GM19043 (cell line): ENCODE measurements around the gene AOC1.

Experiments used
- ATAC-seq: cut with Tn5 transposase; IDR thresholded peaks from one replicate; pipeline ENCODE4 v1.9.1; 2021; ENCODE audit warnings: low read depth; ENCODE audit not compliant: unreplicated experiment

The AOC1 gene

DNA sequence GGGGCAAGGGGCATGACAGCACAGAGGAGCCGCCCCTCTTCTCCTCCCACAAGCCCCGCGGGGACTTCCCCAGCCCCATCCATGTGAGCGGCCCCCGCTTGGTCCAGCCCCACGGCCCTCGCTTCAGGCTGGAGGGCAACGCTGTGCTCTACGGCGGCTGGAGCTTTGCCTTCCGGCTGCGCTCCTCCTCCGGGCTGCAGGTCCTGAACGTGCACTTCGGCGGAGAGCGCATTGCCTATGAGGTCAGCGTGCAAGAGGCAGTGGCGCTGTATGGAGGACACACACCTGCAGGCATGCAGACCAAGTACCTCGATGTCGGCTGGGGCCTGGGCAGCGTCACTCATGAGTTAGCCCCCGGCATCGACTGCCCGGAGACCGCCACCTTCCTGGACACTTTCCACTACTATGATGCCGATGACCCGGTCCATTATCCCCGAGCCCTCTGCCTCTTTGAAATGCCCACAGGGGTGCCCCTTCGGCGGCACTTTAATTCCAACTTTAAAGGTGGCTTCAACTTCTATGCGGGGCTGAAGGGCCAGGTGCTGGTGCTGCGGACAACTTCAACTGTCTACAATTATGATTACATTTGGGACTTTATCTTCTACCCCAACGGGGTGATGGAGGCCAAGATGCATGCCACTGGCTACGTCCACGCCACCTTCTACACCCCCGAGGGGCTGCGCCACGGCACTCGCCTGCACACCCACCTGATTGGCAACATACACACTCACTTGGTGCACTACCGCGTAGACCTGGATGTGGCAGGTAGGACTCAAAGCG is 5.1 kb downstream of the AOC1 start:
- ATAC-seq = no peak

DNA sequence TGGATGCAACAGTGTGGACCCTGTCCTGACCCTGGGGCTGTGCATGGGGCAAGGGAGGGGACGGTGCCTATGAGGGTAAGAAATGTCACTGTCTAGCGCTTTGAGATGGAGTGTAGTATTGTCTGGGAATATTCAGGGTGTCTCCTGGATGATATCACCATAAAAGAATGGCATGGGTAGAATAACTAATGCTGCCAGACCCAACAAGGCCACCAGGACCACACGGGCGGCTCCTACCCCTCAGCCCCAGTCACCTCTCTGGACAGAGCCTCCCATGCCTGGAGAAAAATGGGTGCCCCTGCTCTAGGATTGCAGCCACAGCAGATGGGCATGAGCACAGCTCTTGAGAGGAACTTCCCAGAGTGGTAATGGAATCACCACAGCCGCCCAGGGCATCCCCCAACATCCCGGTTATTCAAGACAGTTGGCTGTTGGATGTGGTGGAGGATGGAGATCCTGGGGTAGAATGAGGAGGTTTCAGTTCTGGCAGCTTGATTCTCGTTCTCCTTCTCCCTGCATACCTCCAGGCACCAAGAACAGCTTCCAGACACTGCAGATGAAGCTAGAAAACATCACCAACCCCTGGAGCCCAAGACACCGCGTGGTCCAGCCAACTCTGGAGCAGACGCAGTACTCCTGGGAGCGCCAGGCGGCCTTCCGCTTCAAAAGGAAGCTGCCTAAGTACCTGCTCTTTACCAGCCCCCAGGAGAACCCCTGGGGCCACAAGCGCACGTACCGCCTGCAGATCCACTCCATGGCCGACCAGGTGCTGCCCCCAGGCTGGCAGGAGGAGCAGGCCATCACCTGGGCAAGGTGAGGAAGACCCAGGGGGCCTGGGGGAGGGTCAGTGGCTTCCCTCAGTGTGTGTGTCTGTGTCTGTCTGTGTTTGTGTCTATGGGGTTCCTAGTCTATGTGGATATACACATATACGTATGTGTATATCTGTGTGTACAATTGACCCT is 6.2 kb downstream of the AOC1 start:
- no peak for ATAC-seq

GRCh38 chr7:150860291-150860977 is 8.1 kb downstream of the AOC1 start:
- no peak for ATAC-seq

- ATAC-seq = no peak
Observed at GRCh38 chr7:150860978-150861295, 8.6 kb downstream of the AOC1 start.

DNA sequence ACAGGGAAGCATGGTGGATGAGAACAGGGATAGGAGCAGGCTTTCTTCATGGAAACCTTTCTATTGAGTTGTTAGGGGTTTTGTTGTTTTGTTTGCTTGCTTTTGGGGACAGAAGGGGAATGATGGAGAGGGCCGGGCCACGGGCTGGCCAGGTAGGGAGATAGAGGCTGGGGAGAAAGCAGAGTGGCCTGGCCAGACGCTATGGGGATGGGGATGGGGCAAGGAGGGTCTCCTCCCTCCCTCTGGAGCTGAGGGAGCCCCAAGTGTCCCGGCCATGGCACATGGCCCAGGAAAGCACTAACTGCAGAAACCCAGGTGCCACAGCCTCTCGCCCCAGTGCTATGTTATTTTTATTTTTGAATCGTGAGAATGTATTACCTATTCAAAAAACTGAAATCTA is 10.0 kb downstream of the AOC1 start:
- no peak for ATAC-seq

GRCh38 chr7:150863946-150864345 is 11.6 kb downstream of the AOC1 start:
- no peak for ATAC-seq

GRCh38 chr7:150866932-150867564 is 14.7 kb downstream of the AOC1 start:
- ATAC-seq = no peak

GRCh38 chr7:150867605-150868004 is 15.3 kb downstream of the AOC1 start:
- no peak for ATAC-seq

DNA sequence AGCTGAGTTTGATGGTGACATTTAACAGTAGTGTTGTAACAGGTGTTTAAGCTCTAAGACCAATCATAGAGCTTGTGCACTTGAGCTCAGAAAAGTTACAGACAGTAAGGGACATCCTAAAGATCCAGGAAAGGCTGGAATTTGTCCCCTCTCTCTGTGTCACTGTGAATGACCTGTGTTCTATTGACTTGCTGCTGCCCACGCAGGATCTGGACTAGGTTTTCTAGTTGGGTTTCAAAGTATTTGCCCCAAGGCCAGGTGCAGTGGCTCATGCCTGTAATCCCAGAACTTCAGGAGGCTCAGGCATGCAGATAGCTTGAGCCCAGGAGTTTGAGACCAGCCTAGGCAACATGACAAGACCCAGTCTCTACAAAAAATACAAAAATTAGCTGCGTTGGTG is 17.1 kb downstream of the AOC1 start:
- no peak for ATAC-seq

DNA sequence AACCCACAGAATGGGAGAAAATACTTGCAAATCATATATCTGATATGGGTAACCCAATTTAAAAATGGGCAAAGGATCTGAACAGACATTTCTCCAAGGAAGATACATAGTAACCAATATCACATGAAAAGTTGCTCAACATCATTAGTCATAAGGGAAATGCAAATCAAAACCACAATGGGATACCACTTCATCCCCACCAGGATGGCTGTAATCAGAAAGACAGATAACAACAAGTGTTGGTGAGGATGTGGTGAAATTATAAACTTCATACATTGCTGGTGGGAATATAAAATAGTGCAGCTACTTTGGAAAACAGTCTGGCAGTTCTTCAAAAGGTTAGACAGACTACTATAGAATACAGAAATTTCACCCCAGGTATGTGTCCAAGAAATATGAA is 19.3 kb downstream of the AOC1 start:
- no peak for ATAC-seq

DNA sequence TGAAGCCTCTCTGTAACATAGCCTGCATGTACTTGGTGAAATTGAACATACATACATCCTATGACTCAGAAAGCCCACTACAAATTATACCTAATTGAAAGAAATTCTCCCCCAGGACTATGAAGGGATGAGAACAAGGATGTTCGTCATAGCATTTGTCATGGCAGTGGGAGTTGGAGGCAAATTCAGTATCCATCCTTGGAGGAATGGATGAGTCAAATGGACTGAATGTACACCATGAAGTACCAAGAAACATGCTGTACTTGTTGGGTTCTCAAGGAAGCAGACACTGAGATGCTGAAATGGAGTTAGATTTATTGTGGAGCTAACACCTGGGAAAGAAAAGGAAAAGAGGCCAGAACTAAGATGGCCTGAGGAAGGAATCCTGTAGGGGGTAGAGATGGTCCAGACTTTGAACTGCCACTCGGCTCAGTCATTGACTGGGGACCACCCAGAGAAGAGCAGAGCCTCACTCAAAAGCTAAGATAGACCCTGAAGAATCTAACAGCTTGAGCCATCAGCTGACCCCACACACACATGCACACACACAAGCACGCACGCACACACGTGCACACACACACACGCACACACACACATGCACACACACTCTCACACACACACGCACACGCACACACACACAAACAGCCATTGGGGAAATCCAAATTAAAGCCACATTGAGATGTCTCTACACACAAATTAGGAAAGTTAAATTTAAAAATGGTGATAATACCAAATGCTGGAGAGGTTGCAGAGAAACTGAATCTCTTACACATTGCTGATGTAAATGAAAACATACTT is 22.3 kb downstream of the AOC1 start:
- ATAC-seq = no peak

- ATAC-seq = no peak
Observed at GRCh38 chr7:150875791-150876190, 23.5 kb downstream of the AOC1 start.

DNA sequence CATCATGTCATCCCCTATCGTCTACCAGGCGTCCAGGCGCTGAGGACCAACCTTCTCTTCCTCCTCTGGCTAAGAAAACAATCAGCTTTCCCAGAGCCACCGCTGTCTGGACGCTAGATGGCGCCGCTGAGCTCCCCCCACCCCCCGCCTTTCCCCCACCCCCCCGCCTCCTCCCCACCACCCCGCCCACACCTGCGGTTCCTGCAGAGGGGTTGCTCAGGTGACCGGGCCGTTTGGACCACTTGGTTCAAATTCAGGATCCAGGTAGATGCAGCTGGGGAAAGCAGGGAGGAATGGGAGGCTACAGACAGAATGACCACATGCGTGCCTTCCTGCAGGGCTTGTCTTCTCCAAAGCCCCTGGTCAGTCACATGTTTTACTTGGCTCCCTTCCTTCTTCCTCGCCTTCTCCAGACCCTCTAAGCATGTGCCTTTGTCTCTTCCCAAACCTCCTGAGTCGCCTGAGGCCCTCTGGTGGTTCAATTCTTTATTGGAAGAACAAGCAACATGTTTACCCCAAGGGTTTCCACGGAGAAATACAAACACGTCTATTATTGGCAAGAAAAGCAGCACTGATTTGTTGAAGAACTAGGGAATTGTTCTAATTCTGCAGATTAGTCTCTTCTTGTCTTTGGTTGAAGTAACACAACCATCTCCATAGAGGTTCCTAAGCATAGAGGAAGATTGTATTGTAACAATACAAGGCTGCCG is 24.7 kb downstream of the AOC1 start:
- ATAC-seq = no peak

DNA sequence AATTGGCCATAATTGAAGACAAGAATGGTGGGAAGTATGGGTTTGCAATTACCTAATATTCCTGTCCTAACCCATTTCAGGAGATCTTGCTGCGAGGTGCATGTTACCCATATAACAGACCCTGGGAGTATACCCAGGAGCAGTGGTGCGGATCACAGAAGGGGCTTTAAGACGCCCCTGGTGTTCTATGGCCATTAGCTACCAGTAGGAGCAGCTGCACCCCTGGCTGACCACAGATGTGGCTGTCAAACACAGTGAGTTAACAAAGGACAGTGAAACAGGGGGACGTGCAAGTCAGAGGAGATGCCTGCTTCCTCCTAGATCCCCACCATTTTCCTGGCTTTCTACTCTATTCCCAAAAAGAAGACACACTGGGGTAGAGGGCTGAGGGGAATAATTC is 25.2 kb downstream of the AOC1 start:
- no peak for ATAC-seq

- no peak for ATAC-seq
Observed at GRCh38 chr7:150879345-150879744, 27.0 kb downstream of the AOC1 start.

GRCh38 chr7:150881189-150881588 is 28.9 kb downstream of the AOC1 start:
- ATAC-seq = no peak

DNA sequence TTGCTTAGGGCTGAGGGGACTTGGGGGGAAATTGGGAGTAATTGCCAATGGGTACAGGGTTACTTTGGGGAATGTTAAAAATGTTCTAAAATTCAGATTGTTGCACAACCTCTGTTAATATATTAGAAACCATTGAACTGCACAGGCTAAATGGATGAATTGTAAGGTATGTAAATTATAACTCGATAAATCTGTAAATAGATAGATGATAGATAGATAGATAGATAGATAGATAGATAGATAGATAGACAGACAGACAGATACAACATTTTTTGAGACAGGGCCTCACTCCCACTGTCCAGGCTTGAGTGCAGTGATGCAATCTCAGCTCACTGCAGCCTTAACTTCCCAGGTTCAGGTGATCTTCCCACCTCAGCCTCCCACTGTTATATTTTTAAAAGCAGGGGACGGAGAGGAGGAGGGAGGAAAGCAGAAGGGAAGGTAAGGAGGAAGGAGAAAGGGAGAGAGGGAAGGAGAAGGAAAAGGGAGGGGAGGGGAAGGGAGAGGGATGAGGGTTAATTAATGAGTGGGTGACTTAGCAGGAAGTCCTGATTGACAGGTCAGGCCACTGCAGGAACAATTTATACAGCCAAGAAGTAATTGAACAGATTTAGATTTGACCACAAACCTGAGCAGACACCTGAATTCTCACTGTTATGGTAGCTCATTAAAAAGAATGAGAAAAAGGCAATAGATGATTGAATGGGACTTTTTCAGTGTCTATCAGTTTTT is 38.7 kb downstream of the AOC1 start:
- ATAC-seq = no peak

- ATAC-seq = no peak
Observed at GRCh38 chr7:150891740-150892139, 39.4 kb downstream of the AOC1 start.

- ATAC-seq = no peak
Observed at GRCh38 chr7:150895809-150896208, 43.5 kb downstream of the AOC1 start.
